A673 (cell line): ENCODE results near the gene STARD3NL.

Experiments used
- EZH2 ChIP-seq: fragments of 200-600 bp; sonication (generic); IDR thresholded peaks from 2 replicates; pipeline ENCODE4 v1.6.1; 2017; ENCODE audit warnings: borderline replicate concordance, low read depth, mild to moderate bottlenecking, mixed read lengths, antibody characterized with exemption, low read length; ENCODE audit not compliant: poor library complexity, severe bottlenecking
- TF ChIP-seq, protein P1 (sequence below): fragments of 300-800, 200-600 bp; sonication (generic); conservative IDR thresholded peaks from 2 replicates; pipeline ENCODE4 v1.5.1; 2017; ENCODE audit warnings: low read depth, mild to moderate bottlenecking, antibody characterized with exemption, low read length, moderate library complexity, mixed read lengths

DNA sequence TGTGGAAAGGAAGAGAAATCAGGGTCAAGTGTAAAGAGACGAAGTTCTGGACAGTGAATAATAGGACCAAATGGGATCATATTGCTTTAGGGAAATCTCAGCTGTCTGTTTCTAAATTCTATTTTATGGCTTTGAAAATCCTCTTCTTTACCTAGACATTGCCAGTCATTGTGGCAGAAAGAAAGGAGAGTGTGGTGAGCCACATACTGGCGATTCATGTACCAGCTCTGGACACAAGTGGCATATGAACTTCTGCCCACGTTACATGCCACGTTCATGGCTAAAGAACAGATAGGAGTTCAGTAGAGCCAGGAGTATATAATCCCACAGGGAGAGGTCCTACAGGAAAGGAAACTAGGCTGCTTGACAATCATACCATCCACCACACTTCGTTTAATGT, 28.0 kb downstream of the STARD3NL start:
- TF ChIP-seq EZH2: no peak
- TF ChIP-seq, protein P1, sequence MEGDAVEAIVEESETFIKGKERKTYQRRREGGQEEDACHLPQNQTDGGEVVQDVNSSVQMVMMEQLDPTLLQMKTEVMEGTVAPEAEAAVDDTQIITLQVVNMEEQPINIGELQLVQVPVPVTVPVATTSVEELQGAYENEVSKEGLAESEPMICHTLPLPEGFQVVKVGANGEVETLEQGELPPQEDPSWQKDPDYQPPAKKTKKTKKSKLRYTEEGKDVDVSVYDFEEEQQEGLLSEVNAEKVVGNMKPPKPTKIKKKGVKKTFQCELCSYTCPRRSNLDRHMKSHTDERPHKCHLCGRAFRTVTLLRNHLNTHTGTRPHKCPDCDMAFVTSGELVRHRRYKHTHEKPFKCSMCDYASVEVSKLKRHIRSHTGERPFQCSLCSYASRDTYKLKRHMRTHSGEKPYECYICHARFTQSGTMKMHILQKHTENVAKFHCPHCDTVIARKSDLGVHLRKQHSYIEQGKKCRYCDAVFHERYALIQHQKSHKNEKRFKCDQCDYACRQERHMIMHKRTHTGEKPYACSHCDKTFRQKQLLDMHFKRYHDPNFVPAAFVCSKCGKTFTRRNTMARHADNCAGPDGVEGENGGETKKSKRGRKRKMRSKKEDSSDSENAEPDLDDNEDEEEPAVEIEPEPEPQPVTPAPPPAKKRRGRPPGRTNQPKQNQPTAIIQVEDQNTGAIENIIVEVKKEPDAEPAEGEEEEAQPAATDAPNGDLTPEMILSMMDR: no peak
